Suprapubic skin (tissue), 4 donors: ENCODE results near the gene YPEL2.

ENCODE experiments used
- EP300 ChIP-seq: sonication (generic); formaldehyde crosslinking; IDR thresholded peaks from one replicate; pipeline ENCODE4 v1.6.1; 2017; ENCODE audit warnings: antibody characterized with exemption
- POLR2A ChIP-seq, 2 donors: fragments of 450-650 bp; IDR thresholded peaks; one replicate each; pipeline ENCODE4 v1.6.1; 2017; ENCODE audit warnings: antibody characterized with exemption in 2 of 2, mild to moderate bottlenecking in 2 of 2, moderate library complexity in 2 of 2
- POLR2AphosphoS5 ChIP-seq, 3 donors: sonication (generic); formaldehyde crosslinking; IDR thresholded peaks; one replicate each; pipeline ENCODE4 v1.6.1; 2017; ENCODE audit warnings: antibody characterized with exemption in 3 of 3
- TF ChIP-seq, protein P1 (sequence below), 2 donors: fragments of 200-600 bp in 1 of 2; fragments of 450-650 bp in 1 of 2; sonication (generic) in 1 of 2; IDR thresholded peaks; one replicate each; pipeline ENCODE4 v1.5.1; 2016 to 2019; ENCODE audit warnings: antibody characterized with exemption in 2 of 2, mild to moderate bottlenecking in 1 of 2, moderate library complexity in 1 of 2

GRCh38 chr17:59341922-59342321 lies 10.5 kb downstream of the YPEL2 start:
- TF ChIP-seq, protein P1, sequence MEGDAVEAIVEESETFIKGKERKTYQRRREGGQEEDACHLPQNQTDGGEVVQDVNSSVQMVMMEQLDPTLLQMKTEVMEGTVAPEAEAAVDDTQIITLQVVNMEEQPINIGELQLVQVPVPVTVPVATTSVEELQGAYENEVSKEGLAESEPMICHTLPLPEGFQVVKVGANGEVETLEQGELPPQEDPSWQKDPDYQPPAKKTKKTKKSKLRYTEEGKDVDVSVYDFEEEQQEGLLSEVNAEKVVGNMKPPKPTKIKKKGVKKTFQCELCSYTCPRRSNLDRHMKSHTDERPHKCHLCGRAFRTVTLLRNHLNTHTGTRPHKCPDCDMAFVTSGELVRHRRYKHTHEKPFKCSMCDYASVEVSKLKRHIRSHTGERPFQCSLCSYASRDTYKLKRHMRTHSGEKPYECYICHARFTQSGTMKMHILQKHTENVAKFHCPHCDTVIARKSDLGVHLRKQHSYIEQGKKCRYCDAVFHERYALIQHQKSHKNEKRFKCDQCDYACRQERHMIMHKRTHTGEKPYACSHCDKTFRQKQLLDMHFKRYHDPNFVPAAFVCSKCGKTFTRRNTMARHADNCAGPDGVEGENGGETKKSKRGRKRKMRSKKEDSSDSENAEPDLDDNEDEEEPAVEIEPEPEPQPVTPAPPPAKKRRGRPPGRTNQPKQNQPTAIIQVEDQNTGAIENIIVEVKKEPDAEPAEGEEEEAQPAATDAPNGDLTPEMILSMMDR (IDR thresholded peaks at IDR 0.05), result no peak
- TF ChIP-seq EP300 (no peak), POLR2A (IDR thresholded peaks at IDR 0.05) (no peak), POLR2AphosphoS5 (IDR thresholded peaks at IDR 0.05) (no peak)
